ENCODE data around the gene CAMK1D. TPM values are rescaled to one million over a fixed set of nuclear protein-coding genes. Genes with fewer than 3 reads are reported as not detected.

The CAMK1D gene
- total and polyA plus RNA-seq, 2 donors (not counting 3 experiments of a cell fraction or from before 2014, with no cell fraction given): 0.37 to 4.2 TPM

DNA sequence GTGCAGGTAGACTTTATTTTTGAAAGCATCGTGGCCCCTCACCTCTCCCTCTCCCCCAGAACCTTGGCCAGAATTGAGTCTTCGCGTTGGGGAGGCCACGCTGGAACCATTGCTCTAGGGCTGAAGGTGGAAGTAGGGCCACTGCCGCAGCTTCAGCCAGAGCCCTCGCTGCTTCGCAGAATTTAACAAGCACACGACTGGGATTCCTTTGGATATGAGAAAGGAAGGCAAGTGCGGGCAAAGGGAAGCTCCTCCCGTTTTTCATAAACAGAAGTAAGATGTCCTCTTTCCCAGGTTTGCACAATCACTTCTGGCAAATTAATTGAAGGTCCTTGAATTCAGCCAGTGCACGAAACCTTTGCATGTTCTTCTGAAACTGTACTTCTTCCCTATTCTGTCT lies 484.1 kb downstream of the CAMK1D start:
- H3K4me3 ChIP-seq (replicated peaks in 1 of 3; ENCODE audit: insufficient read depth in 1 of 3, low read depth in 1 of 3, low read length in 3 of 3): no peak overlapping the region
- BruUV-seq (replicated peaks): no TSS peak
- DNase-seq (ENCODE audit: low read depth, low spot score) (no peak), FAIRE-seq (no peak)
- H3K4me1 ChIP-seq (ENCODE audit: control insufficient read depth, extremely low read depth, insufficient read depth, low read length): peaks cover 3% of the 10 kb centered on the region
- no peaks in the 10 kb centered on the region for H3K36me3 ChIP-seq (ENCODE audit: control insufficient read depth in 2 of 2, extremely low read depth in 1 of 2, insufficient read depth in 2 of 2, low read length in 2 of 2)
- CTCF ChIA-PET: interaction anchor here (0.6 to 1.4 kb wide), 6 partner anchors 8 to 68 kb away, joined by 3 to 6 read pairs (median 4); no protein-coding TSS in a partner anchor
- TF ChIP-seq, protein P1, sequence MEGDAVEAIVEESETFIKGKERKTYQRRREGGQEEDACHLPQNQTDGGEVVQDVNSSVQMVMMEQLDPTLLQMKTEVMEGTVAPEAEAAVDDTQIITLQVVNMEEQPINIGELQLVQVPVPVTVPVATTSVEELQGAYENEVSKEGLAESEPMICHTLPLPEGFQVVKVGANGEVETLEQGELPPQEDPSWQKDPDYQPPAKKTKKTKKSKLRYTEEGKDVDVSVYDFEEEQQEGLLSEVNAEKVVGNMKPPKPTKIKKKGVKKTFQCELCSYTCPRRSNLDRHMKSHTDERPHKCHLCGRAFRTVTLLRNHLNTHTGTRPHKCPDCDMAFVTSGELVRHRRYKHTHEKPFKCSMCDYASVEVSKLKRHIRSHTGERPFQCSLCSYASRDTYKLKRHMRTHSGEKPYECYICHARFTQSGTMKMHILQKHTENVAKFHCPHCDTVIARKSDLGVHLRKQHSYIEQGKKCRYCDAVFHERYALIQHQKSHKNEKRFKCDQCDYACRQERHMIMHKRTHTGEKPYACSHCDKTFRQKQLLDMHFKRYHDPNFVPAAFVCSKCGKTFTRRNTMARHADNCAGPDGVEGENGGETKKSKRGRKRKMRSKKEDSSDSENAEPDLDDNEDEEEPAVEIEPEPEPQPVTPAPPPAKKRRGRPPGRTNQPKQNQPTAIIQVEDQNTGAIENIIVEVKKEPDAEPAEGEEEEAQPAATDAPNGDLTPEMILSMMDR (IDR thresholded peaks at IDR 0.05; ENCODE audit: extremely low read depth in 1 of 2, insufficient read depth in 1 of 2, low read depth in 1 of 2, low read length in 2 of 2): no peak
- TF ChIP-seq EZH2 (IDR thresholded peaks at IDR 0.05; ENCODE audit: borderline replicate concordance, low read depth, low read length, severe bottlenecking) (no peak), FOS (IDR thresholded peaks at IDR 0.05; ENCODE audit: borderline replicate concordance, insufficient read depth, low read length) (no peak), POLR2A (IDR thresholded peaks at IDR 0.05; ENCODE audit: low read depth, low read length) (no peak), JUN (IDR thresholded peaks at IDR 0.05; ENCODE audit: borderline replicate concordance, insufficient read depth, insufficient read length, low read depth) (no peak), POLR2AphosphoS5 (IDR thresholded peaks at IDR 0.05; ENCODE audit: insufficient read depth, low read depth, low read length) (no peak), GATA2 (IDR thresholded peaks at IDR 0.05; ENCODE audit: insufficient read depth, insufficient read length, low read depth, low read length) (no peak), MYC (IDR thresholded peaks at IDR 0.05; ENCODE audit: low read depth, low read length) (no peak)
- TF ChIP-seq, protein P2, sequence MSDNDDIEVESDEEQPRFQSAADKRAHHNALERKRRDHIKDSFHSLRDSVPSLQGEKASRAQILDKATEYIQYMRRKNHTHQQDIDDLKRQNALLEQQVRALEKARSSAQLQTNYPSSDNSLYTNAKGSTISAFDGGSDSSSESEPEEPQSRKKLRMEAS (IDR thresholded peaks at IDR 0.05; ENCODE audit: insufficient read depth, insufficient read length): no peak
- H3K9ac ChIP-seq (replicated peaks; ENCODE audit: extremely low read depth, insufficient read depth, low read length): no peak overlapping the region
- H4K20me1 ChIP-seq (replicated peaks; ENCODE audit: control insufficient read depth, extremely low read depth, insufficient read depth, low read length): no peaks in the 10 kb centered on the region
- no peak overlapping the region for H3K27ac ChIP-seq (ENCODE audit: insufficient read depth, low read depth, low read length)
- H2AFZ ChIP-seq (ENCODE audit: low read depth, low read length): no peak overlapping the region
- POLR2A ChIA-PET: no interaction called here
- H3K4me2 ChIP-seq (ENCODE audit: insufficient read depth, low read length): no peak overlapping the region
- dilution Hi-C loops (cut with MboI; ENCODE audit: extremely low pct_ligation_motif_present, low sequenced_read_pairs) (no loop called here), intact Hi-C loops (cut with micrococcal nuclease) (no loop called here)
- H3K9me1 ChIP-seq (replicated peaks; ENCODE audit: control insufficient read depth, extremely low read depth, insufficient read depth, low read length): no peaks in the 10 kb centered on the region
- no peaks in the 10 kb centered on the region for H3K9me3 ChIP-seq (replicated peaks; ENCODE audit: control insufficient read depth, insufficient read depth, low read length)
- no peaks in the 10 kb centered on the region for H3K79me2 ChIP-seq (ENCODE audit: control insufficient read depth, insufficient read depth, low read length)
- no peaks in the 10 kb centered on the region for H3K27me3 ChIP-seq (ENCODE audit: control insufficient read depth in 2 of 2, insufficient read depth in 2 of 2, low read length in 2 of 2)

All from endothelial cell of umbilical vein (primary cell).